Ovary (tissue), 3 donors: ENCODE measurements around the gene NAGPA.

ENCODE experiments used
- CTCF ChIP-seq, 3 donors: fragments of 450-650 bp in 2 of 3; fragments of 200-600 bp in 1 of 3; IDR thresholded peaks; one replicate each; pipeline versions ENCODE4 v1.5.1 to v1.8.0; 2016 to 2022; ENCODE audit warnings: antibody characterized with exemption in 3 of 3, mild to moderate bottlenecking in 1 of 3
- EP300 ChIP-seq: sonication (generic); formaldehyde crosslinking; IDR thresholded peaks from one replicate; pipeline ENCODE4 v1.6.1; 2017; ENCODE audit warnings: antibody characterized with exemption
- donor health status: DM: no; HTN: no; CAD: no.

DNA sequence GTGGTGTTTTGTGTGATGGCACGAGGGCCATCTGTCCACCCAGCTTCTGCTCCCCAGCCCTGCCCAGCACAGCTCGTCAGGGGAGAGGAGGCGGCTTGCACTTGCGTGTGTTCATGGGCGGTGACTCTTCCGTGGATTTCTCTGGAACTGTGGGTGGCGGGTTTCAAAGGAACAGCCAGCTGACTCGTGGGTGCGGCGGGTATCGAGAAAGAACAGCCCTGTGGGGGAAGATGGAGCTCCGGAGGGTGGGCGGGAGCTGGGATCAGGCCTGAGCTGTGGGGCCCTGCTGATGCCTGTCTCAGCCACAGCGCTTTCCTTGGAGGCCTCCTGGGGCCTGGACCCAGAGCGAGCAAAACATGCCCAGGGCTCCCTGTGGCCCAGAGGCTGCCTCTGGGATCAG lies 13.2 kb downstream of the NAGPA start:
- TF ChIP-seq CTCF (IDR thresholded peaks at IDR 0.05), result no peak
- TF ChIP-seq EP300, result no peak
